NCI-H128 (cell line): Measurements from ENCODE around the gene ZNF638.
"Not testable (repeated sequence)": the region's sequence is repeated elsewhere in the genome, so short reads cannot be mapped to it uniquely, and the experiment has no call there.

ENCODE experiments used
- DNase-seq: peaks from one replicate; lab custom pipeline; 2025; ENCODE audit not compliant: unreplicated experiment; lab: John Stamatoyannopoulos, UW

The ZNF638 gene

DNA sequence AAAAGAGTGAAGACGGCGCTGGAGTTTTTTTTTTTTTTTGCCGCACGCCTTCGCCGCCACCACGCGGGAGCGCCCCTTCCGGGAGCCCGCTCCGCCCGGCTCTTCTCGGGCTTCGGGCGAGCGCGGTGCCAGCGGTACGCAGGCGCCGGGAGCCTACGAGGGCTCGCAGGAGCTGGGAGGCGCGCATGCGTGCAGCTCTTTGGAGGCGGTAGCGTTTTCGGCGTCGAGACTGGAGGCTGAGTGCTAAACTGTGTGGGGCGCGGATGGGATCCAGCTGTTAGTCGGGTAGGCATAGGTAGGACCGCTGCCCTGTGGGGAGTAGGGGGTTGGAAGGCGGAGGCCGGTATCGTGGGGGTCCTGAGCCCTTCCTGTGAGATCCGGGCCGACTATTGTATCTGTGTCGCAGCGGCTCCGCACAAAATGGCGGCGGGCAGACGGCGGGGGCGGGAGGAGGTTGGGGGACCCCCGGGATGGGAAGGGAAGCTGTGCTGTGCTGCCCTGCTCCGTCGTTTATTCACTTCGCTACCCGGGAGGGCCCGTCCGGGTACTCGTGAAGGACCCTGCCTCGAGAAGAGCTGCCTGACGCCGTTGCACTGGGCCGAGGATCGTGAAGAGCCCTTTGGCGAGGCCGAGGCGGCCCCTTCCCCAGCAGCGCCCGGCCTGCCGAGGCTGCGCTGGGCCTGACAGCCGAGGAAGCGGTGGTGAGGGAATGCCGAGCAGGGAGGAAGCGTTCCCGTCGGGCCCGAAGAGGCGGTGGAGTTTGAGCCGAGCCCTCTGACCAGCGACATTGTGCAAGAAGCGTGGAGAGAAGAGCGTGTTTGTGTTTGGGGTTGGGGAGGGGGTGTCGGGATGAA lies at the start of gene ZNF638:
TSS of gene ZNF638 (plus strand) at position 202 of the 854 bp plus-strand sequence. CDS start 17,173 bp downstream, outside the sequence.
- peak; percentile 88 for DNase-seq

DNA sequence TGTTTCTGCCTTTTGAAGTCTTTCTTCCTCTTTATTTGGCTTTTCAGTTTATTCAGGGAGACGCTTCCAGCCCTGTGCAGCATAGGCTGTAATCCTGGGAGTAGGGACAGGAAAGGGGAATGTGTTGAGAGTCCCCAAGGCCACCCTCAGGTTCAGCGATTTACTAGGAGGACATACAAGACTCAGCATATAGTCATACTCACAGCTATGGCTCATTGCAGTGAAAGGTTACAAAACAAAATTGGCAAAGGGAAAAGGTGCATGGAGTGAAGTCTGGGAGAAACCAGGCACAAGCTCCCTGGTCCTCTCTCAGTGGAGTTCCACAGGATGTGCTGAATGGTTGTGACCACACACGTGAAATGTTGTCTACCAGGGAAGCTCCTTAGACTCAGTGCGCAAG lies 49.6 kb upstream of the ZNF638 start:
- no peak for DNase-seq

DNA sequence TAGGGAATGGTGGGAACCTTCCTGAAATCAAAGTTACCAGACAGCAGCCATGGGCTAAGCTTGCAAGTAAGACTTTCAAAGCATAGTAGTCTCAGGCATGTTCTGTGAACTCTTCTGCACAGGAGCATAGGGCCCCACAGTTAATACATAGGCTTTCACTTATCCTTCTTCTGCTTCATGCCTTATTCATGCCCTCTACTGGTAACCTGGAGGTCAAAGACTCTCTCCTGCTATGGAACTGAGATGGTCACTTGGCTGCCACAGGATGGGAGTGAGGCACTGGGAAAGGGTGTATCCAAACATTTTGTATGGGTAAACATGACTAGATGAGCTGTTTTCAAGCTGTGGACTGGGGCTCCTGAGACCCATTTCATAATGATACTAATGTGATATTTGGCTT lies 49.1 kb upstream of the ZNF638 start:
- DNase-seq = no peak

GRCh38 chr2:71283131-71283530 lies 48.5 kb upstream of the ZNF638 start:
- no peak for DNase-seq

DNA sequence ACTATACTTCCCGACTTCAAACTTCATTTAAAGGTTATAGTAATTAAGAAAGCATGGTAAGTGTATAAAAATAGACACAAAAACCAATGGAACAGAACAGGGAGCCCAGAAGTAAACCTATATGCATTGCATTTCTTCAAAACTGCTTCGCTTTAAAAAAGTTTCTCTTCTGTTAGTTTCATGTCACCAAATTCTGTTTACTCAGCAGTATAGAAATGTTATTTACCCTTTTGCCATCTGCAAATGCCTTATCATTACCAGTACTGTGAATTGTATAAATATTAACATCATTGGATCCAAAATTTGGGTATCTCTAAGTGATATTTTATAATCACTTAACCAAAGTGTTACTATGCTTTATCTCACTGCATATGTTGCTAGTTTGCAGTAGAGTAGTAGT lies 45.9 kb upstream of the ZNF638 start:
- DNase-seq = no peak

- no peak for DNase-seq
These were observed 40.2 kb upstream of the ZNF638 start for GRCh38 chr2:71291398-71291797.

DNA sequence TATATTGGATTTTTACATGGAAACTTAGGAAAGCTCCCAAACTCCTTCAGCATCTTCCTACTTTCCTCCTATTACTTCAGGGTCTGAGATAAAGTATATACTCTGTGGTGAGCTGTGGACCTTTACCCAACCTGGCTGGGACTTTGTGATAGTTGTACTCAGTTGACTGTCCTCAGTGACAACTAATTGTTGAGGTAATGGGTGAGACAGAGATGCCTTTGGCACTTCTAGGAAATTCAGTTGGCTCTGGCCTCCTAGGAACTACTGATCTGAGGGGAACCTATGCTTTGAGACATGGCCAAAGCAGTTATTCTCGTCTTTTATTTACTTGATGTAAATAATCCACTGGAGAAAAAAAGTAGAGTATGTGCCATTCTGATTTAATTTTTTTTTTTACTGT lies 39.4 kb upstream of the ZNF638 start:
- DNase-seq = no peak

GRCh38 chr2:71298914-71299313 lies 32.7 kb upstream of the ZNF638 start:
- no peak for DNase-seq

DNA sequence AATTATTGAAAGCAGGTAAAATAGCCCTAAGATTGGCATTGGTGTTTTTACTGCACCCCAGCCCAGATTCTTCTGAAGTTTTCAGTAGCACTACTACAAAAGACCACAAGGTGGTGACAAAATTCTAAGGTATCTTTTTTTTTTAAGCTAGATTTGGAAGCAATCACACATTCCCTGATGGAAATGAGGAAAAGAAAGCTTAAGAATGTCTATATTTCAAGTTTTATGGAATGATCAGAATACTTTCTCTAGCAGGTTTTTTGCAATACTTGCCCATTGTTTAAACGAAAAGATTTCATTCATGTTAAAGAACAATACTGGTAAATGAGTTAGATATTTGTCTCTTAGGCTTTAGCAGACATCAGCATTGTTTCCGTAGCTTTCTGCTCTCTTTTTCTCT lies 32.1 kb upstream of the ZNF638 start:
- DNase-seq = peak; percentile 6

DNA sequence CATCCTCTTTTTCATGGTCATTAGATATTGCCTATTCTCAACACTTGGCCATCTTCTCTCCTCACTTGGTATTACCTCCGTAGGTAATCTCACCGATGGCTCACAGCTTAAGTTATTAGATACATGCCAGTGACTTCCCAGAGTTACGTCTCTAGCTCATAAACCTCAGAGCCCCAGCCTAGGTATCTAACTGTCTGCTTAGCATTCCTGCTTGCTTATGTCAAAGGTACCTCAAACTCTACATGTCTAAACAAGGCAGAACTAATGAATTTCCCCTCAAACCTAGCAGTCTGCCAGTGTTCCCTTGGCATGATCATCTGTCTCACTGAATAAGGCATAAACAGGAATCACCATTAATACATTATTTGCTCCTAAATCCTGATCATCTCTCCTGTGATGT lies 27.7 kb upstream of the ZNF638 start:
- DNase-seq = no peak

DNA sequence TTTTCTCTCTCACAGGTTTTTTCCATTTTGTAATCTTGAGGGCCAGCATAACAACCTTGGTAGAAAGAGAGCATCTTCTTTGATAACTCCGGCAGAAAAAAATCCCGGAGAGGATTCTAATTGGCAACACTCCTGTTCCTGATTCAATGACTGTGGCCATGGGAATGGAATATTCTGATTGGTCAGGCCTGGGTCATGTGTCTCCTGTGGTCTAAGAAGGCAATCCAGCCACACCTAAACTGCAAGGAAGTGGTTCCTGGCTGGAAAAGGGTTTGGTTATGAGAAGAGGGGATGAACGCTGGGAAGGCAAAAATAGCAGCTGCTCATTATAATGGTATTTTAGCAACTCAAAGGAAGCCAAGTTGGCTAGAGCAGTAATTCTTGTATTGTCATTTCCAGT lies 24.8 kb upstream of the ZNF638 start:
- no peak for DNase-seq

DNA sequence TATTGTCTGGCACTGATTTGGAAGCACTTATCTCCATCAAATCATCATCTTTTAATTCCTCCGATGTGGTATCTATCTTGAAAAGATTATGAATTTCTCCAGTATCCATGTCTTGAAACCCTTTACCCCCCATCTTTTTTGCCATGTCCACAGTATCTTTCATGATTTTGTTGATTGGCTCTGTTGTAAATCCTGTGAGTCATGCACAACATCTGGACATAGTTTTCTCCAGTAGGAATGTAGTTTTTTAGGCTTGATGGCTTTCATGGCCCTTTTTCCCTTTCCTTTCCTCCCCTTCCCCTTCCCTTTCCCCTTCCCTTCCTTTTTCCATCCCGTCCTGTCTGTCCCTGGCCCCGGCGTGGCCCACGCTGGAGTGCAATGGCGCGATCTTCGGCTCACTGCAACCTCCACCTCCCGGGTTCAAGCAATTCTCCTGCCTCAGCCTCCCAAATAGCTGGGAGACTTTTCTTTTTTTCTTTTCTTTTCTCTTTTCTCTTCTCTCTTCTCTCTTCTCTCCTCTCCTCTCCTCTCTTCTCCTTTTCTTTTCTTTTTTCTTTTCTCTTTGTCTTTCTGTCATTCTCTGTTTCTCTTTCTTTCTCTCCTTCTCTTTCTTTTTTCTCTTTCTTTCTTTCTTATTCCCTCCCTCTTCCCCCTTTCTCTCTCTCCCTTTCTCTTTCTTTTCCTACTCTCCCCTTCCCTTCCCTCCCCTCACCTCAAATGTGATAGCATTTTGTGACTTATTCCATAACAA lies 18.4 kb upstream of the ZNF638 start:
- DNase-seq = no peak

GRCh38 chr2:71317060-71317459 lies 14.5 kb upstream of the ZNF638 start:
- DNase-seq = no peak

DNA sequence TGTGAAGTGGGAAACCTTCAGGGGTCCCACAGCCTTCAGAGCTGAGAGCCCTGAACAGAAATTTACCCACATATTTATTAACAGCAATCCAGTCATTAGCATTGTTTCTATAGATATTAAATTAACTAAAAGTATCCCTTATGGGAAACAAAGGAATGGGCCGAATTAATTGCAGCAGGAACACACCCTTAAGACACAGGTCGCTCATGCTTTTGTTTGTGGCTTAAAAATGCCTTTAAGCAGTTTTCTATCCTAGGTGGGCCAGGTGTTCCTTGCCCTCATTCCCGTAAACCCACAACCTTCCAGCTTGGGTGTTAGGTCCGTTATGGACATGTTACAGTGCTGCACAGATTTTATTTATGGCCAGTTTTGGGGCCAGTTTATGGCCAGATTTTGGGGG lies 13.7 kb upstream of the ZNF638 start:
- DNase-seq = not testable (repeated sequence)

GRCh38 chr2:71323386-71323785 lies 8.2 kb upstream of the ZNF638 start:
- DNase-seq = no peak

DNA sequence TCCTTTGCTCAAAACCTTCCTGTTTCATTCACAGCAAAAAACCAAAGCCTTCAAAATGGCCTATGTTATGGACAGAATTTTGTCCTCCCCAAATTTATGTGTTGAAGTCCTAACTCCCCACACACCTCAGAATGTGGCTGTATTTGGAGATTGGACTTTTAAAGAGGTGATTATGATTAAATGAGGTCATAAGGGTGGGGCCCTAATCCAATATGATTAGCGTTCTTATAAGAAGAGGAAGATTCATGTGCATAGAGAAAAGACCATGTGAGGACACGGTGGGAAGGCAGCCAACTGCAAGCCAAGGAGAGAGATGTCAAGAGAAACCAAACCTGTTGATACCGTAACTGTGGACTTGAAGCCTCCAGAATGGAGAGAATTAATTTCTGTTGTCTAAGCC lies 4.6 kb upstream of the ZNF638 start:
- DNase-seq = no peak

- DNase-seq = no peak
These were observed 3.7 kb upstream of the ZNF638 start for GRCh38 chr2:71327916-71328315.

- no peak for DNase-seq
These were observed 1.4 kb upstream of the ZNF638 start for GRCh38 chr2:71330155-71330554.

GRCh38 chr2:71330585-71331330 lies 824 bp upstream of the ZNF638 start:
- DNase-seq = no peak

GRCh38 chr2:71331331-71331580 lies 326 bp upstream of the ZNF638 start:
- DNase-seq = not testable (repeated sequence)

DNA sequence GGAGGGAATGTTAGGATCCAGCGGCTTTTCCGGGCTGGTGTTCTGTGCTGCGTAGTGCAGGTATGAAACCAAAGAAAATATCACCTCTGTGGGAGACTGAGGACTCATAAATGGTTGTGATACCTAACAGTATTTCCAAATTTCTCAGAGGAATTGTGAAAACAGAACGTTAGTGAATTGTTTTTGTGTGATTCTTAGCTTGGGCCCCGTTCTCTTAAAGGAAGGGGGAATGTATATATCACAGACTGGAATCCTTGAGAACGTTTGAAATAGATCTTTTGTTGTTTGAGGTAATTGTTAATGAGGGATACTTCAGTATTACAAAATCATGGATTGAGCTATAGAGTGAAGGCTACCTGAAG lies 834 bp downstream of the ZNF638 start:
- no peak for DNase-seq

DNA sequence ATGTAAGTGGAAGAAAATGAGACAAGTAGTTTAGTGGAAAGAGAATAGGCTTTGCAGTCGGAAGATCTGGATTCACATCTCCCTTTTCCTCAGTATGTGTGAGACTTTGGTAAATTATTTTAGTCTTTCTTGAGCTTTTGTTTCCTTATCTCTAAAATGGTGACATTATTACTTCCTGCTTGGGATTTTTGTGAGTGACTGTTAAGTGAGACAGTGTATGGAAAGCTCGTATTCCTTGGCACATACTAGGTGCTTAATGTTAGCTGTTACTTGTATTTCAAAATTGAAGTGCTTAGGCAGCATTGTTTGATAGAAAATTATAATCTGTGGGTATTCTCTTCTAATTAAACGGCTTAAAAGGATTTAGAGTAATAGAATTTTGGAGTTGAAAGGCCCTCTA lies 2.0 kb downstream of the ZNF638 start:
- no peak for DNase-seq
